GM19372 (cell line): ENCODE results near the gene RSBN1L.
A peak's percentile ranks its signal among the peaks of the same experiment; 100 is the strongest.

Source experiments
- ATAC-seq: cut with Tn5 transposase; IDR thresholded peaks from one replicate; pipeline ENCODE4 v1.9.1; 2021; ENCODE audit warnings: mild to moderate bottlenecking, low read depth, moderate library complexity; ENCODE audit not compliant: unreplicated experiment

The RSBN1L gene

DNA sequence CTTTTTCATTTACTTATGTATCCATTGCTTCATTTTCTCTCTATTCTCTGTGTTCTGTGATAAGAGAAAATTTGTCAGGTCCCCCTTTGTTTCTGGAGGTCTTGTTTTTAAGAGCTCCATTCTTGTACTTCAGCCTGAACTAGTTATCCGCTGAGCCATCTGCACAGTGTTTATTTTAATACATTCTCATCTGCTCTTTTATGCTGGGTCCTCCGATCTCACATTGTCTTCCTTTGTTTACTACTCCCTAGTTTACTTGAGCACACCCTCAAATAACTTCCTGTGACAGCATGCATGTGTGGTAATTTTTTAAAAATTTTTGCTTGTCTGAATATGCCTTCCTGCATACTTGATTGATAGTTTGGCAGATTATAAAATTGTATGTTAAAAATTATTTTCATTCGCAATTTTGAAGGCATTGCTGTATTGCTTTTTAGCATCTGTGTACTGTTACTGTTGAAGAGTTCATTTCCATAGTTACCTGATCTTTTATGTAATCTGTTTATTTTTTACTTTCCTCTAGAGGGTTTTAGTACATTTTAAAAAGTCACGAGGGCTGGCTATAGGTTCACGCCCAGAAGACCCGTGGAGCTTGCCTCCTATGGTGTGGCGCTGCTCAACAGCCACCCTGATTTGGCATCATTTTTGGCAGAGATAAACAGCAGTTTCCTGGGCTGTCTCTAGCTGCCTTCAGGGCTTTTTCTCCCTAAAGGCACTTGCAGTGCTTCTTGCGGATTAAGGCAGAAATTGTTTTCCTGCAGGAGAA is 31.9 kb downstream of the RSBN1L start:
- ATAC-seq, result no peak

DNA sequence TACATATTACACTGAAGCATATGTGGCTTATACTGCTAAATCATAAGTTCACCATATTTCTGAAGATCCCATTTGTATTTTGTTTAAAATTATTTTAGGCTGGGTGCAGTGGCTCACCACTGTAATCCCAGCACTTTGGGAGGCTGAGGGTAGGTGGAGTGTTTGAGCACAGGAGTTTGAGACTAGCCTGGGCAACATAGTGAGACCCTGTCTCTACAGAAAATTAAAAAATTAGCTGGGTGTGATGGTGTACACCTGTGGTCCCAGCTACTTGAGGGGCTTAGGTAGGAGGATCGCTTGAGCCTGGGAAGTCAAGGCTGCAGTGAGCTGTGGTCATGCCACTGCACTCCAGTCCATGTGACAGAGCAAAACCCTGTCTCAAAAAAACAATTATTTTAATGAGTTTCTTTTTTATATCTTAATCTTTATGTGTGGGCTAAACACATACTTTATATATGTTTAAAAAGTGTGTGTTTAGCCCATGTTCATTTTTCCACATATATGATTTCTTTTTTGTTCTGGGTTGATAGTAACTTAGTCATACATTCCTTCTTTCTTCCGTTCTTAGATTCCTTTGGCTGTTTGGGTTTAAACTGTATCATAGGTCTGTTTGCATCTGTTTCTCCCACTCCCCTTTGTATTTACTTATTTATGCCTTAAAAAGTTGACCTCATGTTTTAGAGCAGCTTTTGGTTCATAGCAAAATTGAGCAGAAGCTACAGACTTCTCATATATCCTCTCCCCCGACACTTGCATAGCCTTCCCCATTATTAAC is 33.5 kb downstream of the RSBN1L start:
- no peak for ATAC-seq

DNA sequence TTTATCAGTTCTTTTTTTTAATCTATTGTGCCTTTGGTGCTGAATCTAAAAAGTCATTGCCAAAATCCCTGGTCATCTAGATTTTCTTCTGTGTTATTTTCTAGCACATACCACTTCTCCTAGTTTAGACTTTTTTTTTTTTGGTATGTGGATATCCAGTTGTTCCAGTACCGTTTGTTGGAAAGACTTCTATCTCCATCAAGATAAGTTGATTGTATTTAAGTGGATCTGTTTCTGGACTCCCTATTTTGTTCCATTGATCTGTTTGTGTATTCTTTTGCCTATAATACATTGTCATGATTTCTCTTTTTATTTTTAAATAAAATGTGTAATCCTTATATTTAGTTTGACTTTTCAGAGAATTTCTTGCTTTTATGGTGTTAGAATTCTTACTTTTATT is 35.5 kb downstream of the RSBN1L start:
- ATAC-seq, result no peak

DNA sequence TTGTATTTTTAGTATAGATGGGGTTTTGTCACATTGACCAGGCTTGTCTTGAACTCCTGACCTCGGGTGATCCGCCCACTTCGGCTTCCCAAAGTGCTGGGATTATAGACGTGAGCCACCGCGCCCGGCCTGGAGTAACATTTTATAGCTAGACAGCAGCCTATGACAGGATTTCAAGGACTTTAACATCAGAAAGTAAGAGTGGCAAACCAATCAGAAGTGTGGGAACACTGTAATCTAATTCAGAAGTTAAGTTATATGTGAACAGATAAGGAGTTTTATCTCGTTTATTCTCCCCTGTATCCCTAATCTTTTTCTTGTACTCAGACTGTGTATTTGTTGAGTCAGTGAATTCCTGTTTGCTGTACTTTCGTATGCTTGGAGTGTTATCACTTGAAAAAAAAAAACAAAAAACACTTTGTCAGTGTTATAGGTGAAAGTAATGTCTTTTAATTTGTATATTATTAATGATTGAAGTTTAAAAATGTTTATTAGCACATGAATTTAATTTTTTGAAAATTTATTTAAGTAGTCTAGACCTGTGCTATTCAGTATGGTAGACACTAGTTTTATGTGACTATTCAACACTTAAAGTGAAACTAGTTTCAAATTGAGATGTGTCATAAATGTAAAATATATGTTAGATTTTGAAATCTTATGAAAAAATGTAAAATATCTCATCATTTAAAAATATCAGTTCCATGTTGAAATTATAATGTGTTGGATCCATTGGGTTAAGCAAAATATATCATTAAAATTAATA is 38.6 kb downstream of the RSBN1L start:
- ATAC-seq, result no peak

DNA sequence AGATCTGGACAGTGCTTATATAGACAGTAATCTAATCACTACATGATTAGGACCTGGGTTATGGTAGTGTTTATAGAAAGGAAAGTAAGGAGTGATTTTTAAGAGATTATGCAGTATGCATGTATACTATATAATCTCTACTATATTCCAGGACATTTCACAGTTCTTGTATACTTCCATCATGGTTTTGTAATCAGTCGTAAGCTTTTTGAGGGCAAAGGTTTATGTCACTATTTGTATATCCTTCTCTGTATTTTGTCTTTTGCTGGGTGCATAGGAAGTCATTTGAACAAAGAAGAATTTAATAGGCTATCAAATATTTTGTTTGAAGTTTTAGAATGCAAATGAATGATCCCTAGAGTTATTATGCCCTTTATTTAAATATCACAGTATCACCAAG is 39.2 kb downstream of the RSBN1L start:
- ATAC-seq, result no peak

DNA sequence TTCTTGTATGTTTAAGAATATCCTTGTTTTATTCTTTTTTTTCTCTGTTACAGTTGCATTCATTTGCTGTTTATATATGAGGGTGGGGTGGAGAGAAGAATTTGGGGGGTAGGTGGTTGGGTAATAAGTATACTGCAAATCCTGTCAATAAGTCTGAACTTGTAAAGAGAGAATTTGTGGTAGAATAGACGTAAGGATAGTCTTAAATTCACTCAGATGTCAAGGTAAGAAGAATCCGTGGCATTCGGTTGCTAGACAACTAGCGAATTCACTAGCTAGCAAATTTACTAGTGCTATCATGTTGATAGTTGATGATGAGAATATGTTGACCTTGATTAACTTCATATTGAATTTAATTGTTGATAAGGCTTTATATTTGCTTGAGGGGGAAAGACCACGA is 40.7 kb downstream of the RSBN1L start:
- no peak for ATAC-seq

DNA sequence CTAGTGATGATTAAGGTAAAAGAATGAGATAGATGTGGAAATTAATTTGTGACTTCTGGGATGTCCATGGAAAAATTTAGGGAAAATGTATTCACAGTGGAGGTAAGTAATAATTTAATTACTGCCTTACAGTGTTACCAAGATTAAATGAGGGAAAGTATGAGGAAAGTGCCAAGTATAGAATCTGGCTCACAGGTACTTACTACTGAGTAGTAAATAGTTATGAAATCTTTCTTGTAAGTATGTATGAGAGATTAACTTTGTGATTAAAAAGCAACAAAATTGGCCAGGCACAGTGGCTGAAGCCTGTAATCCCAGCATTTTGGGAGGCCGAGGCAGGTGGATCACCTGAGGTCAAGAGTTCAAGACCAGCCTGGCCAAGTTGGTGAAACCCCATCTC is 42.1 kb downstream of the RSBN1L start:
- ATAC-seq, result no peak

DNA sequence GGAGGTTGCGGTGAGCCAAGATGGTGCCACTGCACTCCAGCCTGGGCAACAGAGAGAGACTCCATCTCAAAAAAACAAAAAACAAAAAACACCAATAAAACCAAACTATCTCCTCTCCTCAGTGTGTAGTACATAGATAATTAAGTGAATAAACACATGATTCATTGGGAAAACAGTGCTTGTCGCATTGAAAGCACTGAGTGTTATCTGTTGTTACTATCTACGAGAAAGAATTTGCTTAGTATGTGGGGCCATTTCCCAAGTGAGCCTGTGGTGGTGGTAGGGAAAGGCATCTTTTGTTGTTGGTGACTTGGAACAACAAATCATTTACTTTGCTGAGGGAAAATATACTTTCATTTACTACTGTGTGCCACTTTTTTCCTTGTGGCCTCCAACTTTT is 42.6 kb downstream of the RSBN1L start:
- no peak for ATAC-seq

DNA sequence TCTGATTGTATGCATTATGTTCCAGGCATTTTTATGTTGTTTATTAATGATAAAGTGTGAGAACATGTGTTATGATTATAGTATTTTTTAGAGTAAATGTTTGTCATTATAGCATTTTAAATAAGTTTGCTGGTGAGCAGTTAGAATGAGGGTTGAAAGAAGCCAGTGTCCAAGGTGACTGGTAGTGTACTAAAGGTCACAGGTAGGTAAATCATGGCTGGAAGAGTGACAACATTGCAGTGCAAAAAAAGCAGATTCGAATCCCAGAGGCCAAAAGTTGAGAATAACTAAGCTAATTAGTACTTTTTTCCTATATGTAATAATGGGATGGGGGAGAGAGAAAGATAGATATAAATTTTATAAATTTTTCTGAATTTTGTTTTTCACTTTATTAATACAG is 44.0 kb downstream of the RSBN1L start:
- ATAC-seq, result no peak

DNA sequence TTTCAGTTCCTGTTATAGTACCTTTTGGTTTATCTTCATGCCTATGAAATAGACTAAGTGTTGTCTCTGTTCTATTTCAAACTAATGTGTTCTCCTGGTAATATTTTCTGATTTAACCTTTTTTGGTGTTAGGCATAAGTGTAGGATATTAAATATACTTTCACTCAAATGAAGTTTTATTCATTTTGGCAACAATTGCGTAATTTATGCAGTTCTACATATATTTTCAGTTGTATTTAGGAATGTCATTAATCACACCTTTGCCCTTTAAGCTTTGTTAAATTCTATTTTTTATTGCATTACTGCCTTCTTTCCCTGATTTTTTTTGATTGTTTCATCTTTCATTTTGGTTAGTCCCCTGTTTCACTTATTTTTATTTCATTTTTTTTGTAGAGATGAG is 47.3 kb downstream of the RSBN1L start:
- ATAC-seq, result no peak

DNA sequence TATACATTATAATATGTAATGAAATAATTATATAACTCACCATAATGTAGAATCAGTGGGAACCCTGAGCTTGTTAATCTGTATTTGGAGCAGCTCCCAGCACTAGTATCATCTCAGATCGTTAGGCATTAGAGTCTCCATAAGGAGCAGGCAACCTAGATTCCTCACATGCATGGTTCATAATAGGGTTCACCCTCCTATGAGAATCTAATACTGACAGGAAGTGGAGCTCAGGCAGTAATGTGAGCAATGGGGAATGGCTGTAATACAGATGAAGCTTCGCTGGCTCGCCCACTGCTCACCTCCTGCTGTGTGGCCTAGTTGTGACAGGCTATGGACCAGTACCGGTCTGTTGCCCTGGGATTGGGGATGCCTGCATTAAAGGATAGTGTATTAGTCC is 49.5 kb downstream of the RSBN1L start:
- ATAC-seq, result no peak

DNA sequence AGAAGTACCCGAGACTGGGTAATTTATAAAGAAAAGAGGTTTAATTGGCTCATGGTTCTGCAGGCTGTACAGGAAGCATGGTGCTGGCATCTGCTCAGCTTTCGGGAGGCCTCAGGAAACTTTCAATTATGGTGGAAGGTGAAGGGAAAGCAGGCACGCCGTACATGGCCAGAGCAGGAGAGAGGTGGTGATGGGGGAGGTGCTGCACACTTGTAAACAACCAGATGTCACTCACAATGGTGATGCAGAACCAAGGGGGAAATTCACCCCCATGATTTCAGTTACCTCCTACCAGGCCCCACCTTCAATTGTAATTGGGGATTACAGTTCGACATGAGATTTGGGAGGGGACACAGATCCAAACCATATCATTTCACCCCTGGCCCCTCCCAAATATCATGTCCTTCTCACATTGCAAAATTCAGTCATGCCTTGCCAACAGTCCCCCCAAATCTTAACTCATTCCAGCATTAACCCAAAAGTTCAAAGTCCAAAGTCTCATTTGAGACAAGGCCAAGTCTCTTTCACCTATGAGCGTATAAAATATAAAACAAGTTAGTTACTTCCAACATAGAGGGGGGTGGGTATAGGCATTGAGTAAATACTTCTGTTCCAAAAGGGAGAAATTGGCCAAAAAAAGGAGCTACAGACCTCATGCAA is 50.0 kb downstream of the RSBN1L start:
- no peak for ATAC-seq

DNA sequence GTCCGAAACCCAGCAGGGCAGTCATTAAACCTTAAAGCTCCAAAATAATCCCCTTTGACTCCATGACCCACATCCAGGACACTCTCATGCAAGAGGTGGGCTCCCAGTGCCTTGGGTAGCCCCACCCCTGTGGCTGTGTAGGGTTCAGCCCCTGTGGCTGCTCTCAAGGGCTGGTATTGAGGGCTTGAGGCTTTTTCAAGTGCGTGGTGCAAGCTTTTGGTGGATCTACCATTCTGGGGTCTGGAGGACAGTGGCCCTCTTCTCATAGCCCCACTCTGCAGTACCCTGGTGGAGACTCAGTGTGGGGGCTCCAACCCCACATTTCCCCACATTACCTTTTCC is 50.5 kb downstream of the RSBN1L start:
- ATAC-seq, result no peak

DNA sequence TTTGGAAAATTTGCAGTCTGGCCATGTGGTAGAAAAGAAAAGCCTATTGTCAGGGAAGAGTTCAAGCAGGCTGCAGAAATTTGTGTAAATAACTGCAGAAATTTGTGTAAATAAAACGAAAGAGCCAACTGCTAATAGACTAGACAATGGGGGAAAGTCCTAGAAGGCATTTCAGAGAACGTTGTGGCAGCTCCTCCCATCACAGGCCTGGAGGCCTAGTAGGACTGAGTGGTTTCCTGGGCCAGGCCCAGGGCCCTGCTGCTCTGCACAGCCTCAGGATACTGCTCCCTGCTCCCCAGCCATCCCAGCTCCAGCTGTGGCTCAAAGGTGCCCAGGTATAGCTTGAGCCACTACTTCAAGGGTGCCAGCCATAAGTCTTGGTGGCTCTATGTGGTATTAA is 50.9 kb downstream of the RSBN1L start:
- no peak for ATAC-seq

DNA sequence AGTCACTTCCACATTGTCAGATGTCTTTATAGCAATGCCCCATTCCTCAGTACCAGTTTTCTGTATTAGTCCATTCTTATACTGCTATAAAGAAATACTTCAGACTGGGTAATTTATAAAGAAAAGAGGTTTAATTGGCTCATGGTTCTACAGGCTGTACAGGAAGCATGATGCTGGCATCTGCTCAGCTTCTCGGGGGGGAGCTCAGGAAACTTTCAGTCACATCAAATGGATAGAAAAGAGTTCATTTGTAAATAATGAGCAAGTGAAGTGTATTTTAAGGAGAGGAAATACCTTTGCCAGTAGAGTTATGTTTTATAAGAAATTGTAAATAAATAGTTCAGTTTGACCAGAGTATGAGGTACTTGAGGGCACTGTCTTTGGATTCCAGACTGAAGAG is 51.5 kb downstream of the RSBN1L start:
- no peak for ATAC-seq

DNA sequence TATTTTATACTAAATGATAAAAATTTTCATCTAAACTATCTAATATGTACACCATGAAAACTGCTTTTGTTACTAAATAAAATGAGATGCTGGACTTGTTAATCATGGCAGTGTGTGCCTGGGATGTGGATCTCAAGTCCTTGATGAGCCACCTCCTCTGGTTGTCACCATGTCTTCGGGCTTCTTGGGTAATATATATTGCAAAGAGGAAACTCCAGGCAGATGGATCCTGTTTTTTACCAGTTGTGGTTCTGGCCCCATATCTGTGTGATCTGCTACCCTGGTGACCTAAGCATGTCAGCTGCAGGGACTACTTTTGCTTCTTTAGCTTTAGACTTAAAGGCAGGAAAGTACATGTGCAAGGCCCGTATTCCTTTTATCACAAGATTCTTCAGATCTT is 55.8 kb downstream of the RSBN1L start:
- ATAC-seq, result no peak

DNA sequence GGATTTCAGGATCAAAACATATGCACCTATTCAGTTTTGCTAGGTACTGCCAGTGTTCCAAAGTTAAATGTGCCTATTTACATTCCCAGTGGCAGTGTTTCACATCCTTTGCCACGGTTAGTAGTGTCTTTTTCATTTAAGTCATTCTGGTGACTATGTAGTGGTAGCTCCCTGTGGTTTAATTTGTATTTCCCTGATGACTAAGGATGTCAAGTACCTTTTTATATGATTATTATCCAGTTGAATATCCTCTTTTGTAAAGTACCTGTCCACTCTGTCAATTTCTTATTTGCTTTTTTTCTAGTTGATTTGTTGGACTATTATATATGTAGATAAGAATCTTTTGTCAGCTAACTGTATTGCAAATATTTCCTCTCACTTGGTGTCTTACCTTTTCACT is 56.9 kb downstream of the RSBN1L start:
- no peak for ATAC-seq

DNA sequence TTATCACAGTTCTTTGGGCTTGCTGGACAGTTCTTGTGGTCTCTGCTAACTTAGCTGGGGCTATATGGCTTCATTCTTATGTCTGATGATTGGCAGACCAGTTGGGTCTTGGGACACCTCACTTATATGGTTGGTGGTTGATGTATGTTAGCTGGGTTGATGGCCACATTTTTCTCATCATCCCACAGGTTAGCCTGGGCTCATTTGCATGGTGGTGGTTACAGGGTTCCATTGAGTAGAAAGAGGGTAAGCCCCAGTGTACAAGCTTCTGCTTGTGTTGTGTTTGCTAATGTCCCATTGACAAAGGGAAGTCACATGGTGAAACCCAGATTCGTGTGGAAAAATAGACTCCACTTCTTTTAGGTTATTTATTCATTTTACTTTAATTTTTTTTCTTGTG is 61.3 kb downstream of the RSBN1L start:
- peak; percentile 94 for ATAC-seq

DNA sequence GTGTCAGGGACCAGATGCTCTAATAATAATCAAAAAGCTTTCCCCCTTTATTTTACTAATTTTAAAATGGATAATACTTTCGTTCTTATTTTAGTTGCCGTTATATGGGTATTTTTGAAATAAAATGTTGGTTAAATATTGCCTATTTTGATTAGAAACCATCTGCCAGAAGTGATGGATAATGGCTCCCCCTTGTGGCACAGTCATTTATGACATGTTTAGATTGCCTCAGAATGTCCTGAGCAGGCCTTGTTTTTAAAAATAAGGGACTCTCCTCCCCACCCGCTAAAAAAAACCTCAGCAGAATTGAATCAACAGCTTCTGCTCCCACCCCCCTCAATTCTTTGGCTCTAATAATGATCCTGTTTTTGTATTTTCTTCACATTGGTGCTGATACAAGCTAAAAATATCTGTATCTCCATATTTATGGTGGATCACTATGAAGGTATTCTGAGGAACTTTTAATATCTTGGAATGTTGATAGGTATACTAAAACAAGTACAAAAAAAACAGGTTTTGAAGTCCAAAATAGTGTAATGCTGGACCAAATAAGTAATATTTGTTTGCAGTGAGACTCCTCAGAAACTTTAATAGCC is 63.1 kb downstream of the RSBN1L start:
- ATAC-seq, result no peak

DNA sequence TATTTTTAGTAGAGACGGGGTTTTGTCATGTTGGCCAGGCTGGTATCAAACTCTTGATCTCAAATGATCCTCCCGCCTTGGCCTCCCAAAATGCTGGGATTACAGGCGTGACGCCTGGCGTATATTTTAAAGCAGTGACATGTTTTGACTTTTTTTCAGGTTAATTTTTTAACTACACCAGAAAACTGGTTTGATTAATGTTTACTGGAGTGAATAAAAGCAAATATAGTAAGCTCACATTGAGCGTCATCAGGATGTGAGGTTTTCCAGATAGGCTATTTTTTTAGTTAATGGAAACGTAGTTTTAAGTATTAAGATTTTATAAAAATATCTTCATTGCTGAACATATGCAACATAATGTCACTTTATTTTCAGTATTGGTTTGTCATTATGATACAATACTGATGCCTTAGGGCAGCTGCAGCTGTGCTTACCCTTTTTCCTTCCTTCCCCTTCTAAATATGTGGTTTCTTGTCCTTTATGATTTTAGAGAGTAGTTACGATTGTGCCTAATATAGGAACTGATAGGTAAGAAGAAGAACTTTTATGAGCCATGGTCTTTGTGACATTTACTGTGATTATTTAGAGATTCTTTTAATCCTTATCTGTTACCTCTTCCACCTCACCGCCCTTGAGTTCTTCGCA is 64.7 kb downstream of the RSBN1L start:
- ATAC-seq, result no peak
